Body of pancreas (tissue), 4 donors: Measurements from ENCODE around the gene PAOX.

Source experiments
- POLR2A ChIP-seq, 3 donors: fragments of 450-650 bp; IDR thresholded peaks; one replicate each; pipeline ENCODE4 v1.6.1; 2016; ENCODE audit warnings: antibody characterized with exemption in 3 of 3, mild to moderate bottlenecking in 2 of 3
- TF ChIP-seq, protein P1 (sequence below), 7 experiments: fragments of 450-650 bp in 4 of 7; fragments of 200-600 bp in 3 of 7; sonication (generic) in 3 of 7; IDR thresholded peaks; one replicate each; pipeline ENCODE4 v1.5.1; 2016 to 2019; ENCODE audit warnings: antibody characterized with exemption in 7 of 7

GRCh38 chr10:133361227-133361626 is 17.8 kb upstream of the PAOX start:
- TF ChIP-seq, protein P1, sequence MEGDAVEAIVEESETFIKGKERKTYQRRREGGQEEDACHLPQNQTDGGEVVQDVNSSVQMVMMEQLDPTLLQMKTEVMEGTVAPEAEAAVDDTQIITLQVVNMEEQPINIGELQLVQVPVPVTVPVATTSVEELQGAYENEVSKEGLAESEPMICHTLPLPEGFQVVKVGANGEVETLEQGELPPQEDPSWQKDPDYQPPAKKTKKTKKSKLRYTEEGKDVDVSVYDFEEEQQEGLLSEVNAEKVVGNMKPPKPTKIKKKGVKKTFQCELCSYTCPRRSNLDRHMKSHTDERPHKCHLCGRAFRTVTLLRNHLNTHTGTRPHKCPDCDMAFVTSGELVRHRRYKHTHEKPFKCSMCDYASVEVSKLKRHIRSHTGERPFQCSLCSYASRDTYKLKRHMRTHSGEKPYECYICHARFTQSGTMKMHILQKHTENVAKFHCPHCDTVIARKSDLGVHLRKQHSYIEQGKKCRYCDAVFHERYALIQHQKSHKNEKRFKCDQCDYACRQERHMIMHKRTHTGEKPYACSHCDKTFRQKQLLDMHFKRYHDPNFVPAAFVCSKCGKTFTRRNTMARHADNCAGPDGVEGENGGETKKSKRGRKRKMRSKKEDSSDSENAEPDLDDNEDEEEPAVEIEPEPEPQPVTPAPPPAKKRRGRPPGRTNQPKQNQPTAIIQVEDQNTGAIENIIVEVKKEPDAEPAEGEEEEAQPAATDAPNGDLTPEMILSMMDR (IDR thresholded peaks at IDR 0.05) = no peak
- TF ChIP-seq POLR2A (IDR thresholded peaks at IDR 0.05) = no peak
